Measurements from ENCODE around the gene ODF4. TPM values are rescaled to one million over a fixed set of nuclear protein-coding genes. Genes with fewer than 3 reads are reported as not detected.

Gene ODF4
- total RNA-seq = not detected

GRCh38 chr17:8339540-8339939 lies at the start of gene ODF4:
TSS of gene ODF4 (plus strand) at chr17:8339840. CDS start at chr17:8340052, 212 bp downstream.

GRCh38 chr17:8376271-8377067 lies 36.8 kb downstream of the ODF4 start, which contains the start of gene KRABD2:
TSS of gene KRABD2 (minus strand) at chr17:8376704.

GRCh38 chr17:8383143-8383822 lies 43.6 kb downstream of the ODF4 start, which contains the start of gene RPL26:
TSS of gene RPL26 (minus strand) at chr17:8383193. CDS start at chr17:8382310, 883 bp downstream.

Small RNA genes within 50 kb of the gene (small RNA-seq; reads per million reads assigned to genes)
- gene RF00265 (ENCODE audit: low replicate concordance) = not detected

Other genes with a start within 250 kb of the ODF4 start
- 0.63 TPM for gene ALOXE3, start 221.3 kb upstream of the ODF4 start, total RNA-seq
- gene HES7, start 215.7 kb upstream of the ODF4 start, total RNA-seq = 1.9 TPM
- 16.6 TPM for gene PER1, start 187.4 kb upstream of the ODF4 start, total RNA-seq
- gene VAMP2, start 176.9 kb upstream of the ODF4 start, total RNA-seq = 40.7 TPM
- gene TMEM107, start 163.5 kb upstream of the ODF4 start, total RNA-seq = 17.5 TPM
- 4.1 TPM for gene BORCS6, start 149.7 kb upstream of the ODF4 start, total RNA-seq
- 10.0 TPM for gene AURKB, start 129.3 kb upstream of the ODF4 start, total RNA-seq
- 36.0 TPM for gene CTC1, start 91.8 kb upstream of the ODF4 start, total RNA-seq
- gene PFAS, start 90.6 kb upstream of the ODF4 start, total RNA-seq = 35.1 TPM
- 5.6 TPM for gene RANGRF, start 51.2 kb upstream of the ODF4 start, total RNA-seq
- 0.31 TPM for gene SLC25A35, start 44.4 kb upstream of the ODF4 start, total RNA-seq
- 0.63 TPM for gene ARHGEF15, start 29.6 kb upstream of the ODF4 start, total RNA-seq
- gene RPL26, start 43.4 kb downstream of the ODF4 start, total RNA-seq = 3,473 TPM
- not detected for gene RNF222, start 58.0 kb downstream of the ODF4 start, total RNA-seq
- gene NDEL1, start 96.0 kb downstream of the ODF4 start, total RNA-seq = 70.7 TPM